ENCODE measurements around the gene ANXA11. TPM values are rescaled to one million over a fixed set of nuclear protein-coding genes. Genes with fewer than 3 reads are reported as not detected.

ANXA11 gene
- total and polyA plus RNA-seq, 4 experiments from 2014 or later, result 173 to 342 (median 207) TPM

- peaks cover 0 to 1% (median 0%) of the 10 kb centered on the region in 8 donors for H3K9me3 Mint-ChIP-seq
- H3K9me3 ChIP-seq (ENCODE audit: control insufficient read depth in 1 of 2, low read length in 2 of 2), result no peaks in the 10 kb centered on the region
- peak; percentile 42 to 86 (median 48) for DNase-seq
- H3K27ac Mint-ChIP-seq, result peak overlapping the region; percentile 73 to 94 (median 91)
- H3K4me3 ChIP-seq (ENCODE audit: low read length in 2 of 2), result no peak overlapping the region
- peak overlapping the region; percentile 59 for H3K27ac ChIP-seq (ENCODE audit: low read depth, low read length)
- peaks cover 91% of the 10 kb centered on the region for H3K4me1 ChIP-seq (ENCODE audit: insufficient read depth, low read length)
- peak overlapping the region in 7 of 8 donors; percentile 37 to 82 (median 70) for H3K4me3 Mint-ChIP-seq
- ChIA-PET CTCF (ENCODE audit: partially characterized antibody) (interaction anchor here (1.2 to 1.8 kb wide), 2 partner anchors 9 to 52 kb away, joined by 6 to 12 read pairs; no protein-coding TSS in a partner anchor), POLR2A (ENCODE audit: partially characterized antibody) (interaction anchor here (1.0 to 5.4 kb wide), 5 partner anchors 8 to 53 kb away, joined by 3 to 53 read pairs (median 11); partner anchors contain the start of gene ANXA11)
- no peaks in the 10 kb centered on the region for H3K27me3 Mint-ChIP-seq
- H3K36me3 ChIP-seq (ENCODE audit: insufficient read depth, low read length), result peaks cover 11% of the 10 kb centered on the region
- peaks cover 64 to 91% (median 75%) of the 10 kb centered on the region in 4 donors for H3K4me1 Mint-ChIP-seq
- peaks cover 25 to 47% of the 10 kb centered on the region in 2 donors for H3K36me3 Mint-ChIP-seq
- no peaks in the 10 kb centered on the region for H3K27me3 ChIP-seq (ENCODE audit: insufficient read depth, low read length)
- intact Hi-C loops (cut with micrococcal nuclease), result loop anchor here (1.0 kb wide), 2 partner anchors 8 to 9 kb away; no protein-coding TSS in a partner anchor
Observed at GRCh38 chr10:80196270-80196949, 8.9 kb downstream of the ANXA11 start.

GRCh38 chr10:80195046-80195574 is 10.2 kb downstream of the ANXA11 start:
- ChIA-PET POLR2A (ENCODE audit: partially characterized antibody) (interaction anchor here (1.0 to 2.6 kb wide), 5 partner anchors 9 to 51 kb away, joined by 3 to 12 read pairs (median 5); no protein-coding TSS in a partner anchor), CTCF (ENCODE audit: partially characterized antibody) (interaction anchor here (0.8 to 6.1 kb wide), 4 partner anchors 8 to 50 kb away, joined by 3 to 38 read pairs (median 3); no protein-coding TSS in a partner anchor)
- peaks cover 0 to 1% (median 0%) of the 10 kb centered on the region in 8 donors for H3K9me3 Mint-ChIP-seq
- Histone ChIP-seq H3K27me3 (ENCODE audit: insufficient read depth, low read length) (no peaks in the 10 kb centered on the region), H3K9me3 (ENCODE audit: control insufficient read depth in 1 of 2, low read length in 2 of 2) (no peaks in the 10 kb centered on the region), H3K27ac (ENCODE audit: low read depth, low read length) (peak overlapping the region; percentile 59), H3K4me3 (ENCODE audit: low read length in 2 of 2) (no peak overlapping the region), H3K36me3 (ENCODE audit: insufficient read depth, low read length) (no peaks in the 10 kb centered on the region), H3K4me1 (ENCODE audit: insufficient read depth, low read length) (peaks cover 86% of the 10 kb centered on the region)
- no peaks in the 10 kb centered on the region for H3K27me3 Mint-ChIP-seq
- H3K4me1 Mint-ChIP-seq, result peaks cover 56 to 82% (median 65%) of the 10 kb centered on the region in 4 donors
- DNase-seq, result no peak
- peaks cover 21 to 38% of the 10 kb centered on the region in 2 donors for H3K36me3 Mint-ChIP-seq
- intact Hi-C loops (cut with micrococcal nuclease), result no loop called here
- H3K27ac Mint-ChIP-seq, result peak overlapping the region; percentile 73 to 94 (median 91)
- peak overlapping the region in 4 of 8 donors; percentile 53 to 82 (median 69) for H3K4me3 Mint-ChIP-seq

GRCh38 chr10:80194373-80195045 is 10.8 kb downstream of the ANXA11 start:
- no peaks in the 10 kb centered on the region for H3K36me3 ChIP-seq (ENCODE audit: insufficient read depth, low read length)
- Mint-ChIP-seq H3K27me3 (no peaks in the 10 kb centered on the region), H3K4me1 (peaks cover 55 to 83% (median 65%) of the 10 kb centered on the region in 4 donors), H3K36me3 (peaks cover 21 to 36% of the 10 kb centered on the region in 2 donors), H3K4me3 (peak overlapping the region in 2 of 8 donors; percentile 15 to 22), H3K27ac (peak overlapping the region in 4 of 7 donors; percentile 18 to 94 (median 72)), H3K9me3 (peaks cover 0 to 1% (median 0%) of the 10 kb centered on the region in 8 donors)
- POLR2A ChIA-PET (ENCODE audit: partially characterized antibody), result interaction anchor here (1.0 to 2.6 kb wide), 3 partner anchors 9 to 11 kb away, joined by 3 to 11 read pairs (median 3); no protein-coding TSS in a partner anchor
- H3K27me3 ChIP-seq (ENCODE audit: insufficient read depth, low read length), result no peaks in the 10 kb centered on the region
- H3K9me3 ChIP-seq (ENCODE audit: control insufficient read depth in 1 of 2, low read length in 2 of 2), result no peaks in the 10 kb centered on the region
- no peak overlapping the region for H3K27ac ChIP-seq (ENCODE audit: low read depth, low read length)
- H3K4me1 ChIP-seq (ENCODE audit: insufficient read depth, low read length), result peaks cover 86% of the 10 kb centered on the region
- intact Hi-C loops (cut with micrococcal nuclease), result no loop called here
- no peak overlapping the region for H3K4me3 ChIP-seq (ENCODE audit: low read length in 2 of 2)
- CTCF ChIA-PET (ENCODE audit: partially characterized antibody), result interaction anchor here (0.8 to 6.1 kb wide), 4 partner anchors 9 to 50 kb away, joined by 3 to 38 read pairs (median 3); no protein-coding TSS in a partner anchor
- no peak for DNase-seq

GRCh38 chr10:80192553-80192952 is 12.8 kb downstream of the ANXA11 start:
- H3K4me3 Mint-ChIP-seq, result peak overlapping the region in 3 of 8 donors; percentile 37 to 74 (median 68)

GRCh38 chr10:80191589-80192270 is 13.6 kb downstream of the ANXA11 start:
- H3K4me1 Mint-ChIP-seq, result peaks cover 58 to 84% (median 74%) of the 10 kb centered on the region in 4 donors
- peak overlapping the region; percentile 65 to 95 (median 91) for H3K27ac Mint-ChIP-seq
- POLR2A ChIA-PET (ENCODE audit: partially characterized antibody), result interaction anchor here (1.2 to 3.3 kb wide), 2 partner anchors 11 to 14 kb away, joined by 5 to 29 read pairs; no protein-coding TSS in a partner anchor
- CTCF ChIA-PET (ENCODE audit: partially characterized antibody), result interaction anchor here (0.9 to 6.1 kb wide), 2 partner anchors 12 to 31 kb away, joined by 3 to 38 read pairs; no protein-coding TSS in a partner anchor
- intact Hi-C loops (cut with micrococcal nuclease), result no loop called here
- Histone ChIP-seq H3K9me3 (ENCODE audit: control insufficient read depth in 1 of 2, low read length in 2 of 2) (no peaks in the 10 kb centered on the region), H3K4me1 (ENCODE audit: insufficient read depth, low read length) (peaks cover 83% of the 10 kb centered on the region), H3K4me3 (ENCODE audit: low read length in 2 of 2) (peak overlapping the region in 1 of 2 donors; percentile 6), H3K27me3 (ENCODE audit: insufficient read depth, low read length) (no peaks in the 10 kb centered on the region), H3K36me3 (ENCODE audit: insufficient read depth, low read length) (no peaks in the 10 kb centered on the region), H3K27ac (ENCODE audit: low read depth, low read length) (peak overlapping the region; percentile 36)
- no peaks in the 10 kb centered on the region for H3K27me3 Mint-ChIP-seq
- peaks cover 0 to 6% (median 0%) of the 10 kb centered on the region in 8 donors for H3K9me3 Mint-ChIP-seq
- H3K36me3 Mint-ChIP-seq, result peaks cover 21 to 35% of the 10 kb centered on the region in 2 donors
- no peak for DNase-seq
- peak overlapping the region in 7 of 8 donors; percentile 27 to 74 (median 51) for H3K4me3 Mint-ChIP-seq

More at GRCh38 chr10:80192553-80192952, 12.8 kb downstream of the ANXA11 start:
- H3K4me1 Mint-ChIP-seq, result peaks cover 59 to 84% (median 73%) of the 10 kb centered on the region in 4 donors
- Histone ChIP-seq H3K36me3 (ENCODE audit: insufficient read depth, low read length) (no peaks in the 10 kb centered on the region), H3K4me3 (ENCODE audit: low read length in 2 of 2) (no peak overlapping the region), H3K4me1 (ENCODE audit: insufficient read depth, low read length) (peaks cover 84% of the 10 kb centered on the region), H3K9me3 (ENCODE audit: control insufficient read depth in 1 of 2, low read length in 2 of 2) (no peaks in the 10 kb centered on the region), H3K27ac (ENCODE audit: low read depth, low read length) (no peak overlapping the region), H3K27me3 (ENCODE audit: insufficient read depth, low read length) (no peaks in the 10 kb centered on the region)
- H3K27me3 Mint-ChIP-seq, result no peaks in the 10 kb centered on the region
- H3K27ac Mint-ChIP-seq, result peak overlapping the region; percentile 65 to 95 (median 91)
- ChIA-PET POLR2A (ENCODE audit: partially characterized antibody) (interaction anchor here (3.3 kb wide), 1 partner anchor 11 kb away, joined by 29 read pairs; no protein-coding TSS in a partner anchor), CTCF (ENCODE audit: partially characterized antibody) (interaction anchor here (0.9 to 6.1 kb wide), 2 partner anchors 11 to 30 kb away, joined by 3 to 38 read pairs; no protein-coding TSS in a partner anchor)
- DNase-seq, result no peak
- H3K9me3 Mint-ChIP-seq, result peaks cover 0 to 1% (median 0%) of the 10 kb centered on the region in 8 donors
- peaks cover 21 to 32% of the 10 kb centered on the region in 2 donors for H3K36me3 Mint-ChIP-seq
- intact Hi-C loops (cut with micrococcal nuclease), result no loop called here

- peak overlapping the region; percentile 59 for H3K27ac ChIP-seq (ENCODE audit: low read depth, low read length)
- no peaks in the 10 kb centered on the region for H3K9me3 ChIP-seq (ENCODE audit: control insufficient read depth in 1 of 2, low read length in 2 of 2)
- H3K4me1 Mint-ChIP-seq, result peaks cover 57 to 84% (median 76%) of the 10 kb centered on the region in 4 donors
- no peaks in the 10 kb centered on the region for H3K36me3 ChIP-seq (ENCODE audit: insufficient read depth, low read length)
- no peaks in the 10 kb centered on the region for H3K27me3 Mint-ChIP-seq
- H3K27ac Mint-ChIP-seq, result peak overlapping the region; percentile 88 to 97 (median 93)
- POLR2A ChIA-PET (ENCODE audit: partially characterized antibody), result interaction anchor here (1.6 to 3.2 kb wide), 7 partner anchors 9 to 1120 kb away, joined by 5 to 186 read pairs (median 26); partner anchors contain the start of genes ANXA11, TMEM254 and ZMIZ1
- peak overlapping the region in 7 of 8 donors; percentile 29 to 92 (median 48) for H3K4me3 Mint-ChIP-seq
- DNase-seq, result no peak
- H3K36me3 Mint-ChIP-seq, result peaks cover 13 to 19% of the 10 kb centered on the region in 2 donors
- peaks cover 0 to 6% (median 0%) of the 10 kb centered on the region in 8 donors for H3K9me3 Mint-ChIP-seq
- H3K4me1 ChIP-seq (ENCODE audit: insufficient read depth, low read length), result peaks cover 87% of the 10 kb centered on the region
- intact Hi-C loops (cut with micrococcal nuclease), result loop anchor here (5.0 kb wide), 1 partner anchor 34 kb away; no protein-coding TSS in a partner anchor
- H3K27me3 ChIP-seq (ENCODE audit: insufficient read depth, low read length), result no peaks in the 10 kb centered on the region
- no peak overlapping the region for H3K4me3 ChIP-seq (ENCODE audit: low read length in 2 of 2)
- CTCF ChIA-PET (ENCODE audit: partially characterized antibody), result interaction anchor here (0.7 to 3.2 kb wide), 7 partner anchors 8 to 45 kb away, joined by 4 to 92 read pairs (median 10); partner anchors contain the start of gene ANXA11
Observed at GRCh38 chr10:80188713-80189112, 16.6 kb downstream of the ANXA11 start.

Data from CD4-positive, alpha-beta memory T cell (primary cell).